Trophoblast cell (in vitro differentiated cells and primary cell): ENCODE results near the gene CCDC197.

Source experiments
- DNase-seq, 2 donors: peaks; one replicate each; pipeline ENCODE4 v3.0.0-alpha.2; 2016
- H2AFZ ChIP-seq: 2 replicates; pipeline ENCODE4 v1.6.1; 2013; ENCODE audit warnings: low read length, moderate library complexity, mild to moderate bottlenecking; ENCODE audit not compliant: insufficient read depth, poor library complexity
- H2AK5ac ChIP-seq: 2 replicates; pipeline ENCODE4 v1.6.1; 2013; ENCODE audit warnings: mild to moderate bottlenecking, low read length
- H2BK120ac ChIP-seq: 2 replicates; pipeline ENCODE4 v1.6.1; 2013; ENCODE audit warnings: low read length, mild to moderate bottlenecking, moderate library complexity; ENCODE audit not compliant: insufficient read depth, poor library complexity
- H2BK12ac ChIP-seq: 2 replicates; pipeline ENCODE4 v1.6.1; 2013; ENCODE audit warnings: mild to moderate bottlenecking, low read length, moderate library complexity
- H2BK5ac ChIP-seq: 2 replicates; pipeline ENCODE4 v1.6.1; 2013; ENCODE audit warnings: low read length, low read depth, moderate library complexity, mild to moderate bottlenecking; ENCODE audit not compliant: poor library complexity
- H3K14ac ChIP-seq: 2 replicates; pipeline ENCODE4 v1.6.1; 2013; ENCODE audit warnings: mild to moderate bottlenecking, low read length
- H3K18ac ChIP-seq: 2 replicates; pipeline ENCODE4 v1.6.1; 2013; ENCODE audit warnings: mild to moderate bottlenecking, low read length
- H3K23ac ChIP-seq: 2 replicates; pipeline ENCODE4 v1.6.1; 2013; ENCODE audit warnings: low read length
- H3K27ac ChIP-seq: 2 replicates; pipeline ENCODE4 v1.5.1; 2013; ENCODE audit warnings: low read depth, mild to moderate bottlenecking, inconsistent platforms, low read length, moderate library complexity
- H3K27me3 ChIP-seq: 2 replicates; pipeline ENCODE4 v1.6.1; 2013; ENCODE audit warnings: inconsistent platforms, mild to moderate bottlenecking, low read length, moderate library complexity; ENCODE audit not compliant: insufficient read depth
- H3K36me3 ChIP-seq, 2 experiments: 1 replicate in 1 of 2; 2 replicates in 1 of 2; pipeline ENCODE4 v1.6.1; 2013; ENCODE audit warnings: low read length in 2 of 2, mild to moderate bottlenecking in 2 of 2, moderate library complexity in 1 of 2; ENCODE audit not compliant: insufficient read depth in 2 of 2, control insufficient read depth in 1 of 2
- H3K4ac ChIP-seq: 2 replicates; pipeline ENCODE4 v1.6.1; 2013; ENCODE audit warnings: low read depth, mild to moderate bottlenecking, low read length, moderate library complexity
- H3K4me1 ChIP-seq, 2 experiments: 1 replicate in 1 of 2; 2 replicates in 1 of 2; pipeline ENCODE4 v1.6.1; 2013; ENCODE audit warnings: low read length in 2 of 2, mild to moderate bottlenecking in 2 of 2, moderate library complexity in 1 of 2; ENCODE audit not compliant: insufficient read depth in 2 of 2, control insufficient read depth in 1 of 2
- H3K4me2 ChIP-seq: 2 replicates; pipeline ENCODE4 v1.6.1; 2013; ENCODE audit warnings: inconsistent platforms, mild to moderate bottlenecking, low read length, moderate library complexity
- H3K4me3 ChIP-seq: 2 replicates; pipeline ENCODE4 v1.5.1; 2013; ENCODE audit warnings: mild to moderate bottlenecking, low read depth, low read length, inconsistent platforms
- H3K79me1 ChIP-seq: one replicate; pipeline ENCODE4 v1.6.1; 2013; ENCODE audit warnings: low read length
- H3K79me2 ChIP-seq: 2 replicates; pipeline ENCODE4 v1.6.1; 2013; ENCODE audit warnings: low read length, mild to moderate bottlenecking; ENCODE audit not compliant: control insufficient read depth, insufficient read depth, poor library complexity
- H3K9ac ChIP-seq: 2 replicates; pipeline ENCODE4 v1.6.1; 2013; ENCODE audit warnings: mild to moderate bottlenecking, low read length
- H3K9me3 ChIP-seq: 2 replicates; pipeline ENCODE4 v1.6.1; 2013; ENCODE audit warnings: low read depth, mild to moderate bottlenecking, control low read depth, inconsistent platforms, low read length; ENCODE audit not compliant: insufficient read depth
- H4K12ac ChIP-seq: 2 replicates; pipeline ENCODE4 v1.6.1; 2013; ENCODE audit warnings: low read depth, mild to moderate bottlenecking, low read length, moderate library complexity
- H4K8ac ChIP-seq: 2 replicates; pipeline ENCODE4 v1.6.1; 2013; ENCODE audit warnings: low read depth, mild to moderate bottlenecking, low read length, moderate library complexity
- H4K91ac ChIP-seq: one replicate; pipeline ENCODE4 v1.6.1; 2013; ENCODE audit warnings: low read depth, mild to moderate bottlenecking, low read length, moderate library complexity
- WGBS: extraction: QIAGEN DNeasy Blood & Tissue Kit; methylation state at CpG from one replicate; pipeline ENCODE4 v1.1.7; 2013; ENCODE audit warnings: missing lambda C conversion rate; ENCODE audit not compliant: insufficient read length, insufficient coverage; ENCODE audit errors: extremely low coverage; 5-methylcytosine and 5-hydroxymethylcytosine counted together

Gene CCDC197

GRCh38 chr14:94005324-94006073 lies 8.4 kb downstream of the CCDC197 start:
- no peak overlapping the region for H3K9ac ChIP-seq
- peak in 1 of 2 donors; percentile 13 for DNase-seq
- no peak overlapping the region for H3K4me3 ChIP-seq
- WGBS: no CpG with 5 or more reads among the region's 14 CpGs
- H3K14ac ChIP-seq: no peak overlapping the region
- H3K23ac ChIP-seq: no peak overlapping the region
- H4K8ac ChIP-seq: no peak overlapping the region
- H3K79me2 ChIP-seq: no peaks in the 10 kb centered on the region
- no peak overlapping the region for H3K4ac ChIP-seq
- no peak overlapping the region for H2BK120ac ChIP-seq
- no peak overlapping the region for H2AFZ ChIP-seq
- H3K9me3 ChIP-seq: no peaks in the 10 kb centered on the region
- H3K27ac ChIP-seq: no peak overlapping the region
- no peak overlapping the region for H4K91ac ChIP-seq
- H2BK5ac ChIP-seq: no peak overlapping the region
- no peaks in the 10 kb centered on the region for H3K79me1 ChIP-seq
- H3K36me3 ChIP-seq: no peaks in the 10 kb centered on the region
- no peak overlapping the region for H3K18ac ChIP-seq
- H4K12ac ChIP-seq: no peak overlapping the region
- H2AK5ac ChIP-seq: no peak overlapping the region
- H3K4me2 ChIP-seq: no peak overlapping the region
- H2BK12ac ChIP-seq: no peak overlapping the region
- no peaks in the 10 kb centered on the region for H3K27me3 ChIP-seq
- no peaks in the 10 kb centered on the region for H3K4me1 ChIP-seq

GRCh38 chr14:94008234-94008633 lies 11.1 kb downstream of the CCDC197 start:
- no peaks in the 10 kb centered on the region for H3K36me3 ChIP-seq
- H3K23ac ChIP-seq: no peak overlapping the region
- no peak for DNase-seq
- H3K79me2 ChIP-seq: no peaks in the 10 kb centered on the region
- no peaks in the 10 kb centered on the region for H3K79me1 ChIP-seq
- no peak overlapping the region for H2BK5ac ChIP-seq
- WGBS: no CpG with 5 or more reads among the region's 3 CpGs
- no peak overlapping the region for H3K27ac ChIP-seq
- no peak overlapping the region for H3K4me2 ChIP-seq
- H2BK120ac ChIP-seq: no peak overlapping the region
- H3K14ac ChIP-seq: no peak overlapping the region
- no peak overlapping the region for H4K12ac ChIP-seq
- H4K8ac ChIP-seq: no peak overlapping the region
- no peaks in the 10 kb centered on the region for H3K9me3 ChIP-seq
- H3K27me3 ChIP-seq: no peaks in the 10 kb centered on the region
- no peak overlapping the region for H2AFZ ChIP-seq
- H3K4me1 ChIP-seq: no peaks in the 10 kb centered on the region
- H2BK12ac ChIP-seq: no peak overlapping the region
- H3K4ac ChIP-seq: no peak overlapping the region
- no peak overlapping the region for H3K9ac ChIP-seq
- no peak overlapping the region for H3K4me3 ChIP-seq
- no peak overlapping the region for H2AK5ac ChIP-seq
- no peak overlapping the region for H3K18ac ChIP-seq
- H4K91ac ChIP-seq: no peak overlapping the region

GRCh38 chr14:94009767-94010166 lies 12.7 kb downstream of the CCDC197 start:
- Histone ChIP-seq H4K8ac (no peak overlapping the region), H3K4me1 (no peaks in the 10 kb centered on the region), H2BK5ac (no peak overlapping the region), H3K9ac (no peak overlapping the region), H3K14ac (no peak overlapping the region), H2AFZ (no peak overlapping the region), H4K91ac (no peak overlapping the region), H3K23ac (no peak overlapping the region), H3K4me3 (no peak overlapping the region), H2AK5ac (no peak overlapping the region), H3K79me2 (no peaks in the 10 kb centered on the region), H3K27ac (no peak overlapping the region), H2BK12ac (no peak overlapping the region), H3K18ac (no peak overlapping the region), H3K4ac (no peak overlapping the region), H3K36me3 (no peaks in the 10 kb centered on the region), H4K12ac (no peak overlapping the region), H3K79me1 (no peaks in the 10 kb centered on the region), H3K27me3 (no peaks in the 10 kb centered on the region), H3K9me3 (no peaks in the 10 kb centered on the region), H2BK120ac (no peak overlapping the region), H3K4me2 (no peak overlapping the region)
- no peak for DNase-seq
- WGBS: no CpG with 5 or more reads among the region's 4 CpGs

- no CpG with 5 or more reads among the region's 6 CpGs for WGBS
- Histone ChIP-seq H3K79me2 (no peaks in the 10 kb centered on the region), H3K14ac (no peak overlapping the region), H3K4me1 (no peaks in the 10 kb centered on the region), H2BK120ac (no peak overlapping the region), H3K36me3 (no peaks in the 10 kb centered on the region), H3K4ac (no peak overlapping the region), H3K4me2 (no peak overlapping the region), H3K79me1 (no peaks in the 10 kb centered on the region), H3K9me3 (no peaks in the 10 kb centered on the region), H4K91ac (no peak overlapping the region), H3K18ac (no peak overlapping the region), H2AK5ac (no peak overlapping the region), H3K4me3 (no peak overlapping the region), H3K27ac (no peak overlapping the region), H2BK5ac (no peak overlapping the region), H4K12ac (no peak overlapping the region), H3K23ac (no peak overlapping the region), H3K27me3 (no peaks in the 10 kb centered on the region), H2AFZ (no peak overlapping the region), H4K8ac (no peak overlapping the region), H2BK12ac (no peak overlapping the region), H3K9ac (no peak overlapping the region)
- DNase-seq: no peak
Measured at GRCh38 chr14:94010625-94011024, 13.5 kb downstream of the CCDC197 start.
